ENCODE data around the gene LAMC1. TPM values are rescaled to one million over a fixed set of nuclear protein-coding genes. Genes with fewer than 3 reads are reported as not detected.

The LAMC1 gene
- total and polyA plus RNA-seq, 2 donors (not counting 1 experiment from before 2014, with no cell fraction given): 11.5 to 34.0 TPM

- no peak for TF ChIP-seq CTCF (IDR thresholded peaks at IDR 0.05)
- TF ChIP-seq EZH2 (IDR thresholded peaks at IDR 0.05; ENCODE audit: borderline replicate concordance, insufficient read depth, low read depth, low read length, poor library complexity, severe bottlenecking): no peak
- Histone ChIP-seq H3K9ac (ENCODE audit: low read length) (no peak overlapping the region), H3K36me3 (replicated peaks in 1 of 2; ENCODE audit: control extremely low read depth in 1 of 2, control insufficient read depth in 1 of 2, extremely low read depth in 1 of 2, insufficient read depth in 2 of 2, low read length in 1 of 2) (no peaks in the 10 kb centered on the region), H4K20me1 (ENCODE audit: control insufficient read depth, insufficient read depth, low read length, poor library complexity, severe bottlenecking) (no peaks in the 10 kb centered on the region), H3K4me1 (ENCODE audit: control insufficient read depth in 2 of 2, insufficient read depth in 2 of 2, low read length in 2 of 2) (no peaks in the 10 kb centered on the region), H3K27me3 (replicated peaks in 1 of 4; ENCODE audit: control extremely low read depth in 1 of 4, control insufficient read depth in 3 of 4, insufficient read depth in 4 of 4, low read length in 3 of 4) (peaks cover 0 to 3% (median 0%) of the 10 kb centered on the region in 4 experiments), H3K9me3 (ENCODE audit: control extremely low read depth in 1 of 3, control insufficient read depth in 2 of 3, insufficient read depth in 1 of 3, low read length in 2 of 3) (no peaks in the 10 kb centered on the region), H2AFZ (ENCODE audit: insufficient read depth, low read depth, low read length, poor library complexity, severe bottlenecking) (no peak overlapping the region), H3K79me2 (ENCODE audit: control insufficient read depth, insufficient read depth, low read length) (no peaks in the 10 kb centered on the region), H3K27ac (ENCODE audit: low read length in 2 of 2) (no peak overlapping the region), H3K4me2 (replicated peaks; ENCODE audit: low read depth, low read length, poor library complexity, severe bottlenecking) (no peak overlapping the region), H3K4me3 (ENCODE audit: control extremely low read depth in 1 of 5, extremely low read depth in 1 of 5, insufficient read depth in 1 of 5, low read depth in 2 of 5, low read length in 4 of 5) (no peak overlapping the region)
- POLR2A ChIA-PET: no interaction called here
- no peak overlapping the region for H3K27ac Mint-ChIP-seq
- DNase-seq (no peak), ATAC-seq (ENCODE audit: low read depth) (no peak)
- H3K4me1 Mint-ChIP-seq: no peaks in the 10 kb centered on the region
- intact Hi-C loops (cut with micrococcal nuclease): no loop called here
- CTCF ChIA-PET: interaction anchor here (0.7 to 1.2 kb wide), 2 partner anchors 14 to 225 kb away, joined by 3 read pairs; no protein-coding TSS in a partner anchor
- no peaks in the 10 kb centered on the region for H3K9me3 Mint-ChIP-seq (ENCODE audit: insufficient read depth)
- peaks cover 28% of the 10 kb centered on the region for H3K27me3 Mint-ChIP-seq
- H3K4me3 Mint-ChIP-seq: no peak overlapping the region
Measured at GRCh38 chr1:183002267-183002666, 21.0 kb upstream of the LAMC1 start.

GRCh38 chr1:183002797-183003196 lies 20.4 kb upstream of the LAMC1 start:
- peaks cover 33% of the 10 kb centered on the region for H3K27me3 Mint-ChIP-seq
- no peak for DNase-seq

More at GRCh38 chr1:183002797-183003196, 20.4 kb upstream of the LAMC1 start:
- Histone ChIP-seq H3K36me3 (replicated peaks in 1 of 2; ENCODE audit: control extremely low read depth in 1 of 2, control insufficient read depth in 1 of 2, extremely low read depth in 1 of 2, insufficient read depth in 2 of 2, low read length in 1 of 2) (no peaks in the 10 kb centered on the region), H3K4me3 (ENCODE audit: control extremely low read depth in 1 of 5, extremely low read depth in 1 of 5, insufficient read depth in 1 of 5, low read depth in 2 of 5, low read length in 4 of 5) (no peak overlapping the region), H3K27me3 (replicated peaks in 1 of 4; ENCODE audit: control extremely low read depth in 1 of 4, control insufficient read depth in 3 of 4, insufficient read depth in 4 of 4, low read length in 3 of 4) (peaks cover 0 to 3% (median 0%) of the 10 kb centered on the region in 4 experiments), H3K79me2 (ENCODE audit: control insufficient read depth, insufficient read depth, low read length) (no peaks in the 10 kb centered on the region), H3K27ac (ENCODE audit: low read length in 2 of 2) (no peak overlapping the region), H3K9me3 (ENCODE audit: control extremely low read depth in 1 of 3, control insufficient read depth in 2 of 3, insufficient read depth in 1 of 3, low read length in 2 of 3) (no peaks in the 10 kb centered on the region), H3K4me2 (replicated peaks; ENCODE audit: low read depth, low read length, poor library complexity, severe bottlenecking) (no peak overlapping the region), H3K4me1 (ENCODE audit: control insufficient read depth in 2 of 2, insufficient read depth in 2 of 2, low read length in 2 of 2) (no peaks in the 10 kb centered on the region), H3K9ac (ENCODE audit: low read length) (no peak overlapping the region), H2AFZ (ENCODE audit: insufficient read depth, low read depth, low read length, poor library complexity, severe bottlenecking) (no peak overlapping the region), H4K20me1 (ENCODE audit: control insufficient read depth, insufficient read depth, low read length, poor library complexity, severe bottlenecking) (no peaks in the 10 kb centered on the region)
- Mint-ChIP-seq H3K27ac (no peak overlapping the region), H3K4me3 (no peak overlapping the region), H3K4me1 (no peaks in the 10 kb centered on the region), H3K9me3 (ENCODE audit: insufficient read depth) (no peaks in the 10 kb centered on the region)
- no CpG with 5 or more reads among the region's 3 CpGs for WGBS (ENCODE audit: insufficient coverage)
- intact Hi-C loops (cut with micrococcal nuclease): no loop called here
- ATAC-seq (ENCODE audit: low read depth): no peak
- ChIA-PET POLR2A (no interaction called here), CTCF (no interaction called here)
- TF ChIP-seq EZH2 (IDR thresholded peaks at IDR 0.05; ENCODE audit: borderline replicate concordance, insufficient read depth, low read depth, low read length, poor library complexity, severe bottlenecking) (no peak), CTCF (IDR thresholded peaks at IDR 0.05) (no peak)

Measured in B cell (primary cell).